Vagina (tissue), 2 donors: ENCODE measurements around the gene KRTAP10-6.

Experiments used
- POLR2A ChIP-seq, 2 donors: fragments of 450-650 bp; IDR thresholded peaks; one replicate each; pipeline ENCODE4 v1.6.1; 2017; ENCODE audit warnings: antibody characterized with exemption in 2 of 2, mild to moderate bottlenecking in 2 of 2, moderate library complexity in 2 of 2
- POLR2AphosphoS5 ChIP-seq, 2 donors: sonication (generic); formaldehyde crosslinking; IDR thresholded peaks; one replicate each; pipeline ENCODE4 v1.9.0; 2017; ENCODE audit warnings: antibody characterized with exemption in 2 of 2, mild to moderate bottlenecking in 2 of 2, low read depth in 1 of 2; ENCODE audit not compliant: insufficient read depth in 1 of 2
- TF ChIP-seq, protein P1 (sequence below), 3 experiments: fragments of 450-650 bp in 2 of 3; fragments of 200-600 bp in 1 of 3; sonication (generic) in 1 of 3; IDR thresholded peaks; one replicate each; pipeline ENCODE4 v1.5.1; 2017 to 2019; ENCODE audit warnings: antibody characterized with exemption in 3 of 3, mild to moderate bottlenecking in 2 of 3, moderate library complexity in 2 of 3

DNA sequence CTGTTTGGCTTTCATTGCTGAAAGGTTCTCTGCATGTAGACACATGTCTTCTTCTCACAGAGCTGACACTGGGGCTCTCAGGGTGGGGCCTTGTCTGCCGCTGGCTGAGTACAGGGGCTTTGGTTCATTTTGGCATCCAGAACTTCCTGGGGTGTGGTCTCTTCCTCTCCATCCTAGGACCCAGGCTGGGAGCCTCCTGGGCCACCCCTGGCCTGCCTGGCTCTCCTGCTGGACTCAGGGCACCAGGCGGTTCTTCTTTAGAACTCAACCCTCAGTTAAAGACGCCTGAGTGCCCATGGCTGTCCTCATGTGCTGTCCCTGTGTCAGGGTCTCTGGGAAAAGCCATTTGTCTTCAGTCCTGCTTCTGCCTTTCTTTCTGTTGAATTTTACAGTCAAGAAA lies 6.4 kb downstream of the KRTAP10-6 start:
- TF ChIP-seq POLR2A (IDR thresholded peaks at IDR 0.05) (no peak), POLR2AphosphoS5 (IDR thresholded peaks at IDR 0.05; ENCODE audit: insufficient read depth in 1 of 2, low read depth in 1 of 2) (no peak)
- TF ChIP-seq, protein P1, sequence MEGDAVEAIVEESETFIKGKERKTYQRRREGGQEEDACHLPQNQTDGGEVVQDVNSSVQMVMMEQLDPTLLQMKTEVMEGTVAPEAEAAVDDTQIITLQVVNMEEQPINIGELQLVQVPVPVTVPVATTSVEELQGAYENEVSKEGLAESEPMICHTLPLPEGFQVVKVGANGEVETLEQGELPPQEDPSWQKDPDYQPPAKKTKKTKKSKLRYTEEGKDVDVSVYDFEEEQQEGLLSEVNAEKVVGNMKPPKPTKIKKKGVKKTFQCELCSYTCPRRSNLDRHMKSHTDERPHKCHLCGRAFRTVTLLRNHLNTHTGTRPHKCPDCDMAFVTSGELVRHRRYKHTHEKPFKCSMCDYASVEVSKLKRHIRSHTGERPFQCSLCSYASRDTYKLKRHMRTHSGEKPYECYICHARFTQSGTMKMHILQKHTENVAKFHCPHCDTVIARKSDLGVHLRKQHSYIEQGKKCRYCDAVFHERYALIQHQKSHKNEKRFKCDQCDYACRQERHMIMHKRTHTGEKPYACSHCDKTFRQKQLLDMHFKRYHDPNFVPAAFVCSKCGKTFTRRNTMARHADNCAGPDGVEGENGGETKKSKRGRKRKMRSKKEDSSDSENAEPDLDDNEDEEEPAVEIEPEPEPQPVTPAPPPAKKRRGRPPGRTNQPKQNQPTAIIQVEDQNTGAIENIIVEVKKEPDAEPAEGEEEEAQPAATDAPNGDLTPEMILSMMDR (IDR thresholded peaks at IDR 0.05) = no peak
